Kidney (tissue), 14 donors: ENCODE data around the gene CPEB3. TPM values are rescaled to one million over a fixed set of nuclear protein-coding genes. Genes with fewer than 3 reads are reported as not detected.
"Not testable (repeated sequence)": the region's sequence is repeated elsewhere in the genome, so short reads cannot be mapped to it uniquely, and the experiment has no call there.

ENCODE experiments used
- DNase-seq, 5 donors: peaks; one replicate each; pipeline ENCODE4 v3.0.0-alpha.2; 2013 to 2020
- FAIRE-seq: peaks from 2 replicates; lab custom pipeline; 2012; peaks lifted over from hg19 to GRCh38; lab: Jason Lieb, UNC
- H3K27ac ChIP-seq, 2 donors: one replicate each; pipeline ENCODE4 v1.7.0; 2013; ENCODE audit warnings: low read depth in 2 of 2, low read length in 2 of 2, inconsistent platforms in 1 of 2
- H3K27me3 ChIP-seq: one replicate; pipeline ENCODE4 v1.7.1; 2013; ENCODE audit warnings: low read length, inconsistent platforms; ENCODE audit not compliant: control insufficient read depth, insufficient read depth
- H3K36me3 ChIP-seq, 3 donors: one replicate each; pipeline versions ENCODE4 v1.7.0 to v1.7.1; 2013; ENCODE audit warnings: low read length in 3 of 3, control low read depth in 1 of 3, inconsistent platforms in 1 of 3; ENCODE audit not compliant: insufficient read depth in 3 of 3, control insufficient read depth in 2 of 3
- H3K4me1 ChIP-seq, 3 donors: one replicate each; pipeline versions ENCODE4 v1.7.0 to v1.7.1; 2013; ENCODE audit warnings: low read length in 3 of 3, inconsistent platforms in 1 of 3, low read depth in 1 of 3; ENCODE audit not compliant: control insufficient read depth in 2 of 3, insufficient read depth in 2 of 3
- H3K4me3 ChIP-seq, 3 donors: one replicate each; pipeline versions ENCODE4 v1.7.0 to v1.8.1; 2013; ENCODE audit warnings: low read length in 3 of 3, control low read depth in 1 of 3, inconsistent platforms in 1 of 3
- H3K9ac ChIP-seq, 3 donors: one replicate each; pipeline versions ENCODE4 v1.7.0 to v1.7.1; 2013; ENCODE audit warnings: low read length in 3 of 3, control low read depth in 1 of 3, inconsistent platforms in 1 of 3
- H3K9me3 ChIP-seq, 3 donors: one replicate each; pipeline versions ENCODE4 v1.7.0 to v1.7.1; 2013; ENCODE audit warnings: low read length in 3 of 3, control low read depth in 1 of 3, inconsistent platforms in 1 of 3; ENCODE audit not compliant: control insufficient read depth in 2 of 3, insufficient read depth in 1 of 3
- intact Hi-C: fragments of 100-400 bp; cut with DNase I; formaldehyde crosslinking; loops from one replicate; pipeline ENCODE4 v1.11.1; 2022
- polyA plus RNA-seq: library from polyadenylated mRNA; stranded (reverse); fragments of 350-450 nt; fragmentation: Illumina TruSeq; extraction: RNeasy Lipid Tissue Mini Kit (QIAGEN cat#74804); gene quantifications from one replicate; pipeline ENCODE4 v1.2.3, GENCODE V29; 2014; ENCODE audit warnings: low read depth, low replicate concordance; ENCODE audit not compliant: insufficient read depth
- total RNA-seq: library from RNA; stranded (reverse); fragmentation: NEBNext Ultra II Directional; extraction: Animal tissue kit (Norgen Biotek cat#: 25700); gene quantifications from one replicate; pipeline ENCODE4 v1.2.1, GENCODE V29; 2021
- TF ChIP-seq, protein P1 (sequence below): IDR thresholded peaks from 3 replicates; pipeline ENCODE4 v1.5.1; 2012; ENCODE audit warnings: mild to moderate bottlenecking, moderate library complexity, borderline replicate concordance; ENCODE audit not compliant: insufficient read depth; ENCODE audit errors: extremely low read depth
- donor health status: control.
- donor health status: control.
- donor health status: control.
- donor health status: control.
- donor health status: control.
- donor health status: DM: yes; HTN: yes; CAD: no.
- donor health status: Normal renal cell carcinoma (clear cell type).

CPEB3 gene
- total and polyA plus RNA-seq, 2 donors from 2014 or later = 2.3 to 7.4 TPM

- H3K9me3 ChIP-seq = no peaks in the 10 kb centered on the region
- no peak overlapping the region for H3K9ac ChIP-seq
- no peak overlapping the region for H3K4me3 ChIP-seq
- H3K36me3 ChIP-seq = no peaks in the 10 kb centered on the region
- TF ChIP-seq, protein P1, sequence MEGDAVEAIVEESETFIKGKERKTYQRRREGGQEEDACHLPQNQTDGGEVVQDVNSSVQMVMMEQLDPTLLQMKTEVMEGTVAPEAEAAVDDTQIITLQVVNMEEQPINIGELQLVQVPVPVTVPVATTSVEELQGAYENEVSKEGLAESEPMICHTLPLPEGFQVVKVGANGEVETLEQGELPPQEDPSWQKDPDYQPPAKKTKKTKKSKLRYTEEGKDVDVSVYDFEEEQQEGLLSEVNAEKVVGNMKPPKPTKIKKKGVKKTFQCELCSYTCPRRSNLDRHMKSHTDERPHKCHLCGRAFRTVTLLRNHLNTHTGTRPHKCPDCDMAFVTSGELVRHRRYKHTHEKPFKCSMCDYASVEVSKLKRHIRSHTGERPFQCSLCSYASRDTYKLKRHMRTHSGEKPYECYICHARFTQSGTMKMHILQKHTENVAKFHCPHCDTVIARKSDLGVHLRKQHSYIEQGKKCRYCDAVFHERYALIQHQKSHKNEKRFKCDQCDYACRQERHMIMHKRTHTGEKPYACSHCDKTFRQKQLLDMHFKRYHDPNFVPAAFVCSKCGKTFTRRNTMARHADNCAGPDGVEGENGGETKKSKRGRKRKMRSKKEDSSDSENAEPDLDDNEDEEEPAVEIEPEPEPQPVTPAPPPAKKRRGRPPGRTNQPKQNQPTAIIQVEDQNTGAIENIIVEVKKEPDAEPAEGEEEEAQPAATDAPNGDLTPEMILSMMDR = no peak
- peaks cover 0 to 4% (median 3%) of the 10 kb centered on the region in 3 donors for H3K4me1 ChIP-seq
- intact Hi-C loops = no loop called here
- H3K27ac ChIP-seq = no peak overlapping the region
- H3K27me3 ChIP-seq = no peaks in the 10 kb centered on the region
- FAIRE-seq = no peak
- DNase-seq = no peak
Measured at GRCh38 chr10:92142949-92143348, 147.9 kb downstream of the CPEB3 start.

GRCh38 chr10:92142512-92142911 is 148.4 kb downstream of the CPEB3 start:
- no peaks in the 10 kb centered on the region for H3K9me3 ChIP-seq
- no peaks in the 10 kb centered on the region for H3K27me3 ChIP-seq
- TF ChIP-seq, protein P1 = no peak
- no peak for FAIRE-seq
- no peaks in the 10 kb centered on the region for H3K36me3 ChIP-seq
- no peak overlapping the region for H3K9ac ChIP-seq
- no peak for DNase-seq
- peaks cover 0 to 3% (median 2%) of the 10 kb centered on the region in 3 donors for H3K4me1 ChIP-seq
- H3K4me3 ChIP-seq = no peak overlapping the region
- intact Hi-C loops = no loop called here
- no peak overlapping the region for H3K27ac ChIP-seq

DNA sequence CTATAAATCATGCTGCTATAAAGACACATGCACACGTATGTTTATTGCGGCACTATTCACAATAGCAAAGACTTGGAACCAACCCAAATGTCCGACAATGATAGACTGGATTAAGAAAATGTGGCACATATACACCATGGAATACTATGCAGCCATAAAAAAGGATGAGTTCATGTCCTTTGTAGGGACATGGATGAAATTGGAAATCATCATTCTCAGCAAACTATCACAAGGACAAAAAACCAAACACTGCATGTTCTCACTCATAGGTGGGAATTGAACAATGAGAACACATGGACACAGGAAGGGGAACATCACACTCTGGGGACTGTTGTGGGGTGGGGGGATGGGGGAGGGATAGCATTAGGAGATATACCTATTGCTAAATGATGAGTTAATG is 149.7 kb downstream of the CPEB3 start:
- H3K36me3 ChIP-seq, H3K27me3 ChIP-seq, FAIRE-seq, H3K9ac ChIP-seq, H3K4me1 ChIP-seq, H3K9me3 ChIP-seq, DNase-seq, H3K27ac ChIP-seq, intact Hi-C loops, H3K4me3 ChIP-seq: not testable (repeated sequence)

DNA sequence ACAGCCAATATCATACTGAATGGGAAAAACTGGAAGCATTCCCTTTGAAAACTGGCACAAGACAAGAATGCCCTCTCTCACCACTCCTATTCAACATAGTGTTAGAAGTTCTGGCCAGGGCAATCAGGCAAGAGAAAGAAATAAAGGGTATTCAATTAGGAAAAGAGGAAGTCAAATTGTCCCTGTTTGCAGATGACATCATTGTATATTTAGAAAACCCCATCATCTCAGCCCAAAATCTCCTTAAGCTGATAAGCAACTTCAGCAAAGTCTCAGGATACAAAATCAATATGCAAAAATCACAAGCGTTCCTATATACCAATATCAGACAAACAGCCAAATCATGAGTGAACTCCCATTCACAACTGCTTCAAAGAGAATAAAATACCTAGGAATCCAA is 156.8 kb downstream of the CPEB3 start:
- not testable (repeated sequence) for FAIRE-seq, H3K4me3 ChIP-seq, DNase-seq

More for the DNA sequence above, 156.8 kb downstream of the CPEB3 start:
- H3K4me1 ChIP-seq, H3K36me3 ChIP-seq, intact Hi-C loops, H3K27me3 ChIP-seq, H3K9ac ChIP-seq, H3K9me3 ChIP-seq, H3K27ac ChIP-seq: not testable (repeated sequence)
